ENCODE results near the gene PRKAR1B. TPM values are rescaled to one million over a fixed set of nuclear protein-coding genes. Genes with fewer than 3 reads are reported as not detected.
A peak's percentile ranks its signal among the peaks of the same experiment; 100 is the strongest.

Gene PRKAR1B
- total RNA-seq, 1 experiment from 2014 or later, result 27.2 TPM

DNA sequence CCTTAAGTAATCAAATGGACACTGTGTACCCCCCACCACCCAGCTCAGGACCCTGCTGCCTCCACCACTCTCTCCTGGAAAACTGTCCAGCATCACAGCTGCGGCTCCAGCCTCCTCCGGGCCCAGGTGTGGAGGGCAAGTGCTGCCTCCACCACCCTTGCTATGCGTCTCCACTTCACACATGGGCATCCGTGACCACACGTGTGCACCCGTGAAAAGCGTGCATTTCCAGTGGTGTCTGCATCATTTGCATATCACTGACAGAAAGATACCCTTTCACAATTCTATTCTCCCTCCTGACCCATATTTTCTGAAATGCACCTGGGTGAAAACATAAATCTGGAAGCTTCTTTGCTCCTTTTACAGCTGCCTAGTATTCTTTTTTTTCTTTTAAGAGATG lies 117.7 kb downstream of the PRKAR1B start:
- no TSS peak for BruUV-seq (replicated peaks)
- Histone ChIP-seq H3K36me3 (ENCODE audit: insufficient read depth, low read length, poor library complexity, severe bottlenecking) (no peaks in the 10 kb centered on the region), H3K9me3 (ENCODE audit: low read depth, low read length, poor library complexity, severe bottlenecking) (no peaks in the 10 kb centered on the region), H3K27ac (ENCODE audit: low read depth, low read length, poor library complexity, severe bottlenecking) (no peak overlapping the region), H3K4me1 (ENCODE audit: insufficient read depth, low read length, poor library complexity, severe bottlenecking) (peaks cover 12% of the 10 kb centered on the region), H3K4me3 (ENCODE audit: low read depth, low read length, poor library complexity, severe bottlenecking) (no peak overlapping the region), H3K27me3 (replicated peaks; ENCODE audit: insufficient read depth, low read depth, low read length, poor library complexity) (no peaks in the 10 kb centered on the region)
- ChIA-PET CTCF (no interaction called here), POLR2A (ENCODE audit: low non-redundant PET) (no interaction called here)
- TF ChIP-seq, protein P1, sequence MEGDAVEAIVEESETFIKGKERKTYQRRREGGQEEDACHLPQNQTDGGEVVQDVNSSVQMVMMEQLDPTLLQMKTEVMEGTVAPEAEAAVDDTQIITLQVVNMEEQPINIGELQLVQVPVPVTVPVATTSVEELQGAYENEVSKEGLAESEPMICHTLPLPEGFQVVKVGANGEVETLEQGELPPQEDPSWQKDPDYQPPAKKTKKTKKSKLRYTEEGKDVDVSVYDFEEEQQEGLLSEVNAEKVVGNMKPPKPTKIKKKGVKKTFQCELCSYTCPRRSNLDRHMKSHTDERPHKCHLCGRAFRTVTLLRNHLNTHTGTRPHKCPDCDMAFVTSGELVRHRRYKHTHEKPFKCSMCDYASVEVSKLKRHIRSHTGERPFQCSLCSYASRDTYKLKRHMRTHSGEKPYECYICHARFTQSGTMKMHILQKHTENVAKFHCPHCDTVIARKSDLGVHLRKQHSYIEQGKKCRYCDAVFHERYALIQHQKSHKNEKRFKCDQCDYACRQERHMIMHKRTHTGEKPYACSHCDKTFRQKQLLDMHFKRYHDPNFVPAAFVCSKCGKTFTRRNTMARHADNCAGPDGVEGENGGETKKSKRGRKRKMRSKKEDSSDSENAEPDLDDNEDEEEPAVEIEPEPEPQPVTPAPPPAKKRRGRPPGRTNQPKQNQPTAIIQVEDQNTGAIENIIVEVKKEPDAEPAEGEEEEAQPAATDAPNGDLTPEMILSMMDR (conservative IDR thresholded peaks at IDR 0.05; ENCODE audit: low read depth, low read length), result no peak
- TF ChIP-seq EZH2 (IDR thresholded peaks at IDR 0.05; ENCODE audit: borderline replicate concordance, low read depth, low read length, poor library complexity, severe bottlenecking), result no peak
- intact Hi-C loops (cut with micrococcal nuclease; ENCODE audit: unreplicated experiment), result loop anchor here (10.0 kb wide), 1 partner anchor 165 kb away; no protein-coding TSS in a partner anchor
- no peak for DNase-seq (ENCODE audit: low spot score)

DNA sequence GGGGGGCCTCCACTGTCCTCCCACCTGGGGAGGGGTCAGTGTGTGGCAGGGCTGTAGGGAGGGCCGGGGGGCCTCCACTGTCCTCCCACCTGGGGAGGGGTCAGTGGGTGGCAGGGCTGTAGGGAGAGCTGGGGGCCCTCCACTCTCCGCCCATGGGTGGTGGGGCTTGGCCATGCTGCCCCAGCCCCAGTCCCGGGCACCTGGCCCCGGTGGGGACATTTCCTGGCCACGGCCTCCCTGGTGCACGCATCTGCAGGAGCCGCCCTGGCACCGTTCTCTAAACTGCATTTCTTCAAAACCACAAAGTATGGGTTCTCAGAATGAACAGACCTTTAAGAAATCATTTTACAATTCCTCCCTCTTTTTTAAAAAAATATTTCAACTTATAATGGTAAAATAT lies 118.1 kb downstream of the PRKAR1B start:
- POLR2A ChIA-PET (ENCODE audit: low non-redundant PET), result no interaction called here
- no peak for DNase-seq (ENCODE audit: low spot score)
- Histone ChIP-seq H3K27ac (ENCODE audit: low read depth, low read length, poor library complexity, severe bottlenecking) (no peak overlapping the region), H3K4me1 (ENCODE audit: insufficient read depth, low read length, poor library complexity, severe bottlenecking) (peaks cover 16% of the 10 kb centered on the region), H3K4me3 (ENCODE audit: low read depth, low read length, poor library complexity, severe bottlenecking) (no peak overlapping the region), H3K9me3 (ENCODE audit: low read depth, low read length, poor library complexity, severe bottlenecking) (no peaks in the 10 kb centered on the region), H3K27me3 (replicated peaks; ENCODE audit: insufficient read depth, low read depth, low read length, poor library complexity) (no peaks in the 10 kb centered on the region), H3K36me3 (ENCODE audit: insufficient read depth, low read length, poor library complexity, severe bottlenecking) (no peaks in the 10 kb centered on the region)
- no TSS peak for BruUV-seq (replicated peaks)
- intact Hi-C loops (cut with micrococcal nuclease; ENCODE audit: unreplicated experiment), result loop anchor here (10.0 kb wide), 1 partner anchor 166 kb away; no protein-coding TSS in a partner anchor
- CTCF ChIA-PET, result no interaction called here
- TF ChIP-seq, protein P1 (conservative IDR thresholded peaks at IDR 0.05; ENCODE audit: low read depth, low read length), result no peak
- no peak for TF ChIP-seq EZH2 (IDR thresholded peaks at IDR 0.05; ENCODE audit: borderline replicate concordance, low read depth, low read length, poor library complexity, severe bottlenecking)

DNA sequence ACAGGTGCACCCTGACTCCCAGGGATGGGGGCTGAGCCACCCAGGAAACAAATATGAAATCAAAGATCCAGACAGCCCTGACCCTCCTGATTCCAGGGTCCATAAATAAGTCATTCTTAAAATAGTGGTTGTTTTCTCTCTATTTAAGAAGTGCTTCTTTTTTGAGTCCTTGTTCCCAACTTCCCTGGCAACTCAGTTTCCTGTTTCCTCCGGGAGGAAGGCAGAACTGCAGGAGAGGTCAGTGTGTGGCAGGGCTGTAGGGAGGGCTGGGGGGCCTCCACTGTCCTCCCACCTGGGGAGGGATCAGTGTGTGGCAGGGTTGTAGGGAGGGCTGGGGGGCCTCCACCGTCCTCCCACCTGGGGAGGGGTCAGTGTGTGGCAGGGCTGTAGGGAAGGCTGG lies 118.7 kb downstream of the PRKAR1B start:
- ChIA-PET POLR2A (ENCODE audit: low non-redundant PET) (no interaction called here), CTCF (no interaction called here)
- Histone ChIP-seq H3K36me3 (ENCODE audit: insufficient read depth, low read length, poor library complexity, severe bottlenecking) (no peaks in the 10 kb centered on the region), H3K4me3 (ENCODE audit: low read depth, low read length, poor library complexity, severe bottlenecking) (no peak overlapping the region), H3K4me1 (ENCODE audit: insufficient read depth, low read length, poor library complexity, severe bottlenecking) (peaks cover 18% of the 10 kb centered on the region), H3K9me3 (ENCODE audit: low read depth, low read length, poor library complexity, severe bottlenecking) (no peaks in the 10 kb centered on the region), H3K27me3 (replicated peaks; ENCODE audit: insufficient read depth, low read depth, low read length, poor library complexity) (no peaks in the 10 kb centered on the region), H3K27ac (ENCODE audit: low read depth, low read length, poor library complexity, severe bottlenecking) (peak overlapping the region; percentile 30)
- DNase-seq (ENCODE audit: low spot score), result no peak
- no peak for TF ChIP-seq EZH2 (IDR thresholded peaks at IDR 0.05; ENCODE audit: borderline replicate concordance, low read depth, low read length, poor library complexity, severe bottlenecking)
- TF ChIP-seq, protein P1 (conservative IDR thresholded peaks at IDR 0.05; ENCODE audit: low read depth, low read length), result no peak
- BruUV-seq (replicated peaks), result no TSS peak
- intact Hi-C loops (cut with micrococcal nuclease; ENCODE audit: unreplicated experiment), result loop anchor here (10.0 kb wide), 1 partner anchor 166 kb away; no protein-coding TSS in a partner anchor

Measured in A673 (cell line).